ENCODE results near the gene MYLK. TPM values are rescaled to one million over a fixed set of nuclear protein-coding genes. Genes with fewer than 3 reads are reported as not detected.

Gene MYLK
- total and polyA plus RNA-seq, 9 of the 15 experiments (the other 6 are each of a cell fraction or from before 2014, with no cell fraction given): 0.11 to 0.53 (median 0.18) TPM; not detected in 2

DNA sequence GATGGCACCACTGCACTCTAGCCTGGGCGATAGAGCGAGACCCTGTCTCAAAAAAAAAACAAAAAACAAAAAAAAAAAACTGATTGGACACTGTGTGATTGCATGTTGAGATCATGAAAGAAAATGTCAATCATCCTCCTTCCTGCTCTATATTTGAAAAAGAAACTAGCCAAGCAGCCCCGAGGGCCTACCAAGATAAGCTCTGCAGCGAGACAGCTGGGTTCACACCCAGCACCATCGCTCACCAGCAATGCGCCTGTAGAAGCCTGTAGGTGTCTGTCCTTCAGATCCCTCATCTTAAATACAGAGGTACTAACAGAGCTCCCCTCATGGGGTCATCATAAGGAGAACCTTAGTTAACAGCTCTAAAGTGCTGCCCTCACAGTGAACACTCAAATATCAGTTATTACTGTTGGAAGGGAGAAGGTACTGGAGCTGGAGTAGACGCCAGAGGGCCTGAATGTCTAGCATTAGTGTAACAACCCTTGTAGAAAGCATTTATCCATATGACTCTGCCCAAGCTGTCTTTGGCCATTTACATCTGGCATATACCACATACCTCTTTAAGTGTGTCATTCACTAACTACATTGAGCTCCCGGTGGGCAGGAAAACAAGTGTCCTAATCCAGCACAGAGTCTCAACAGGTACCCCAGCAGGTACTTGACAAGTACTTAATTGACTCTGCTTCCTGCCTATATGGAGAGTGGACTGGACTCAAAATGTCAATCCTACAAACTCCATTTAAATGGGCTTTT, 22.9 kb downstream of the MYLK start (continued):
- TF ChIP-seq, protein P1, sequence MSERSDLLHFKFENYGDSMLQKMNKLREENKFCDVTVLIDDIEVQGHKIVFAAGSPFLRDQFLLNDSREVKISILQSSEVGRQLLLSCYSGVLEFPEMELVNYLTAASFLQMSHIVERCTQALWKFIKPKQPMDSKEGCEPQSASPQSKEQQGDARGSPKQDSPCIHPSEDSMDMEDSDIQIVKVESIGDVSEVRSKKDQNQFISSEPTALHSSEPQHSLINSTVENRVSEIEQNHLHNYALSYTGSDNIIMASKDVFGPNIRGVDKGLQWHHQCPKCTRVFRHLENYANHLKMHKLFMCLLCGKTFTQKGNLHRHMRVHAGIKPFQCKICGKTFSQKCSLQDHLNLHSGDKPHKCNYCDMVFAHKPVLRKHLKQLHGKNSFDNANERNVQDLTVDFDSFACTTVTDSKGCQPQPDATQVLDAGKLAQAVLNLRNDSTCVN (CRISPR knock-in tag; IDR thresholded peaks at IDR 0.05): no peak

DNA sequence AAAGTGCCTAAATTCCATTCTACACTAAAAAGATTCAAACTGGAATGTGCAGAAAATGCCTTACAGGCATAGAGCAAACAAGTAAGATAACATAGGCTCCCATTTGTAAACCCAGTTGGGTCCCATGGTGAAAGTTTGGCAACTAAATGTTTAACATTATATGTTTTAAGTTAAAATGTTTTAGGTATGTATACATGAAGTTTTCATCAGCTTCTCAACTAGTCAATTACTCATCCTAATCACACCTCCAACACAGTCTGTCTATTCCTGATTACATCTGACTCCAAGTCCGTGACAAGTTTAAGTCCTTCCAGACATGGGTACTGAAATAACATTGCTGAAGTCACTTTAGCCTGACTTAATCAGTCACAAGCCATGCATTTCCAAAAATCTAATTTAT, 25.0 kb downstream of the MYLK start:
- H3K27me3 ChIP-seq (ENCODE audit: control insufficient read depth in 2 of 2, insufficient read depth in 2 of 2, low read length in 2 of 2): peaks cover 0 to 3% of the 10 kb centered on the region in 2 experiments; a peak in 1 of 5 replicates
- CTCF ChIA-PET (ENCODE audit: low intra/inter-chr PET ratio): no interaction called here
- in situ Hi-C loops (cut with MboI): no loop called here
- no peak overlapping the region for H3K27ac ChIP-seq (ENCODE audit: extremely low read depth, low read depth, low read length)
- no peaks in the 10 kb centered on the region for H3K4me1 ChIP-seq (replicated peaks in 1 of 2; ENCODE audit: control insufficient read depth in 2 of 2, insufficient read depth in 2 of 2, low read length in 2 of 2)
- no TSS peak for BruUV-seq (replicated peaks)
- intact Hi-C loops (cut with micrococcal nuclease): no loop called here
- no peaks in the 10 kb centered on the region for H4K20me1 ChIP-seq (replicated peaks; ENCODE audit: control insufficient read depth, insufficient read depth, low read length)
- H2AFZ ChIP-seq (ENCODE audit: low read depth, low read length): no peak overlapping the region
- no peak for FAIRE-seq
- DNase-seq (ENCODE audit: extremely low read depth in 1 of 4, low spot score in 3 of 4): peak in 1 of 4 experiments; percentile 6
- H3K9ac ChIP-seq (ENCODE audit: insufficient read depth in 1 of 2, low read depth in 2 of 2, low read length in 2 of 2): no peak overlapping the region
- H3K79me2 ChIP-seq (ENCODE audit: control insufficient read depth, insufficient read depth, low read length): no peaks in the 10 kb centered on the region
- no peaks in the 10 kb centered on the region for H3K9me1 ChIP-seq (ENCODE audit: control insufficient read depth, insufficient read depth, low read length)
- H3K36me3 ChIP-seq (ENCODE audit: control insufficient read depth, insufficient read depth, low read length): no peaks in the 10 kb centered on the region
- H3K4me2 ChIP-seq (ENCODE audit: insufficient read depth, low read length): no peak overlapping the region
- ATAC-seq: no peak
- WGBS (ENCODE audit: insufficient coverage, low coverage, missing lambda C conversion rate): 0% methylated on average over 1 of the region's 1 CpG
- H3K9me3 ChIP-seq (replicated peaks; ENCODE audit: control insufficient read depth, insufficient read depth, low read depth, low read length): no peaks in the 10 kb centered on the region
- no peak overlapping the region for H3K4me3 ChIP-seq
- POLR2A ChIA-PET: no interaction called here
- peak; percentile 36 for TF ChIP-seq CBFA2T3 (IDR thresholded peaks at IDR 0.05)
- TF ChIP-seq MAFK (IDR thresholded peaks at IDR 0.05; ENCODE audit: low read length): no peak
- TF ChIP-seq, protein P2, sequence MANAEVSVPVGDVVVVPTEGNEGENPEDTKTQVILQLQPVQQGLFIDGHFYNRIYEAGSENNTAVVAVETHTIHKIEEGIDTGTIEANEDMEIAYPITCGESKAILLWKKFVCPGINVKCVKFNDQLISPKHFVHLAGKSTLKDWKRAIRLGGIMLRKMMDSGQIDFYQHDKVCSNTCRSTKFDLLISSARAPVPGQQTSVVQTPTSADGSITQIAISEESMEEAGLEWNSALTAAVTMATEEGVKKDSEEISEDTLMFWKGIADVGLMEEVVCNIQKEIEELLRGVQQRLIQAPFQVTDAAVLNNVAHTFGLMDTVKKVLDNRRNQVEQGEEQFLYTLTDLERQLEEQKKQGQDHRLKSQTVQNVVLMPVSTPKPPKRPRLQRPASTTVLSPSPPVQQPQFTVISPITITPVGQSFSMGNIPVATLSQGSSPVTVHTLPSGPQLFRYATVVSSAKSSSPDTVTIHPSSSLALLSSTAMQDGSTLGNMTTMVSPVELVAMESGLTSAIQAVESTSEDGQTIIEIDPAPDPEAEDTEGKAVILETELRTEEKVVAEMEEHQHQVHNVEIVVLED (CRISPR knock-in tag; IDR thresholded peaks at IDR 0.05): no peak
- peak; percentile 62 for TF ChIP-seq FOSL1 (tag; conservative IDR thresholded peaks at IDR 0.05)
- TF ChIP-seq ZNF212 (CRISPR knock-in tag; IDR thresholded peaks at IDR 0.05): no peak
- no peak for TF ChIP-seq ZKSCAN8 (CRISPR knock-in tag; IDR thresholded peaks at IDR 0.05)
- no peak for TF ChIP-seq RBM39 (optimal IDR thresholded peaks at IDR 0.05; ENCODE audit: low read depth, low read length)
- no peak for TF ChIP-seq POLR2G (IDR thresholded peaks at IDR 0.05; ENCODE audit: low read depth, low read length)
- TF ChIP-seq, protein P3, sequence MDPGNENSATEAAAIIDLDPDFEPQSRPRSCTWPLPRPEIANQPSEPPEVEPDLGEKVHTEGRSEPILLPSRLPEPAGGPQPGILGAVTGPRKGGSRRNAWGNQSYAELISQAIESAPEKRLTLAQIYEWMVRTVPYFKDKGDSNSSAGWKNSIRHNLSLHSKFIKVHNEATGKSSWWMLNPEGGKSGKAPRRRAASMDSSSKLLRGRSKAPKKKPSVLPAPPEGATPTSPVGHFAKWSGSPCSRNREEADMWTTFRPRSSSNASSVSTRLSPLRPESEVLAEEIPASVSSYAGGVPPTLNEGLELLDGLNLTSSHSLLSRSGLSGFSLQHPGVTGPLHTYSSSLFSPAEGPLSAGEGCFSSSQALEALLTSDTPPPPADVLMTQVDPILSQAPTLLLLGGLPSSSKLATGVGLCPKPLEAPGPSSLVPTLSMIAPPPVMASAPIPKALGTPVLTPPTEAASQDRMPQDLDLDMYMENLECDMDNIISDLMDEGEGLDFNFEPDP (CRISPR knock-in tag; IDR thresholded peaks at IDR 0.05): no peak
- 0 out of 2 replicates have a peak, but pooled peaks have one; percentile 14 for TF ChIP-seq CBFA2T2 (conservative IDR thresholded peaks at IDR 0.05)
- no peak for TF ChIP-seq ZNF274 (IDR thresholded peaks at IDR 0.05; ENCODE audit: borderline replicate concordance, low read depth, low read length)
- no peak for TF ChIP-seq HNRNPH1 (optimal IDR thresholded peaks at IDR 0.05; ENCODE audit: low read depth, low read length)
- no peak for TF ChIP-seq NCOA2 (IDR thresholded peaks at IDR 0.05; ENCODE audit: partially characterized antibody in 2 of 2)
- TF ChIP-seq TCF3 (CRISPR knock-in tag; IDR thresholded peaks at IDR 0.05): peak; percentile 19; the same call in 1 of the 2 replicates
- peak; percentile 42 for TF ChIP-seq MEIS2 (IDR thresholded peaks at IDR 0.05; ENCODE audit: partially characterized antibody)
- TF ChIP-seq FOXA1 (IDR thresholded peaks at IDR 0.05; ENCODE audit: borderline replicate concordance): no peak
- TF ChIP-seq ZNF717 (CRISPR knock-in tag; IDR thresholded peaks at IDR 0.05): no peak

Data from K562 (cell line).